ENCODE measurements around the gene GRK4.

Gene GRK4

GRCh38 chr4:3017504-3017903 is 54.1 kb downstream of the GRK4 start:
- DNase-seq, result no peak

- no peak for DNase-seq
These were observed 55.9 kb downstream of the GRK4 start for GRCh38 chr4:3019145-3019846.

- no peak for DNase-seq
These were observed 57.8 kb downstream of the GRK4 start for GRCh38 chr4:3021127-3021526.

- DNase-seq, result no peak
These were observed 58.3 kb downstream of the GRK4 start for GRCh38 chr4:3021627-3022026.

- no peak for DNase-seq
These were observed 58.7 kb downstream of the GRK4 start for GRCh38 chr4:3022112-3022511.

- no peak for DNase-seq
These were observed 59.3 kb downstream of the GRK4 start for GRCh38 chr4:3022651-3023050.

GRCh38 chr4:3025881-3026280 is 62.5 kb downstream of the GRK4 start:
- DNase-seq, result no peak

- DNase-seq, result no peak
These were observed 63.2 kb downstream of the GRK4 start for GRCh38 chr4:3026540-3026939.

GRCh38 chr4:3029464-3029863 is 66.1 kb downstream of the GRK4 start:
- DNase-seq, result no peak

- no peak for DNase-seq
These were observed 67.4 kb downstream of the GRK4 start for GRCh38 chr4:3030566-3031356.

GRCh38 chr4:3031357-3032082 is 68.1 kb downstream of the GRK4 start:
- no peak for DNase-seq

- DNase-seq, result no peak
These were observed 70.9 kb downstream of the GRK4 start for GRCh38 chr4:3034231-3034630.

- DNase-seq, result no peak
These were observed 71.9 kb downstream of the GRK4 start for GRCh38 chr4:3035249-3035648.

GRCh38 chr4:3035674-3036073 is 72.3 kb downstream of the GRK4 start:
- DNase-seq, result no peak

- no peak for DNase-seq
These were observed 73.0 kb downstream of the GRK4 start for GRCh38 chr4:3036131-3036952.

GRCh38 chr4:3037957-3038461 is 74.6 kb downstream of the GRK4 start:
- DNase-seq, result no peak

- no peak for DNase-seq
These were observed 76.5 kb downstream of the GRK4 start for GRCh38 chr4:3039706-3040366.

- no peak for DNase-seq
These were observed 77.3 kb downstream of the GRK4 start for GRCh38 chr4:3040452-3041191.

- DNase-seq, result peak; percentile 51
These were observed 78.1 kb downstream of the GRK4 start for GRCh38 chr4:3041192-3042142.

- no peak for DNase-seq
These were observed 78.9 kb downstream of the GRK4 start for GRCh38 chr4:3042226-3042625.
